Measurements from ENCODE around the gene SNAI3. TPM values are rescaled to one million over a fixed set of nuclear protein-coding genes. Genes with fewer than 3 reads are reported as not detected.

SNAI3 gene
- total RNA-seq, 1 experiment from 2014 or later, result 2.2 TPM

DNA sequence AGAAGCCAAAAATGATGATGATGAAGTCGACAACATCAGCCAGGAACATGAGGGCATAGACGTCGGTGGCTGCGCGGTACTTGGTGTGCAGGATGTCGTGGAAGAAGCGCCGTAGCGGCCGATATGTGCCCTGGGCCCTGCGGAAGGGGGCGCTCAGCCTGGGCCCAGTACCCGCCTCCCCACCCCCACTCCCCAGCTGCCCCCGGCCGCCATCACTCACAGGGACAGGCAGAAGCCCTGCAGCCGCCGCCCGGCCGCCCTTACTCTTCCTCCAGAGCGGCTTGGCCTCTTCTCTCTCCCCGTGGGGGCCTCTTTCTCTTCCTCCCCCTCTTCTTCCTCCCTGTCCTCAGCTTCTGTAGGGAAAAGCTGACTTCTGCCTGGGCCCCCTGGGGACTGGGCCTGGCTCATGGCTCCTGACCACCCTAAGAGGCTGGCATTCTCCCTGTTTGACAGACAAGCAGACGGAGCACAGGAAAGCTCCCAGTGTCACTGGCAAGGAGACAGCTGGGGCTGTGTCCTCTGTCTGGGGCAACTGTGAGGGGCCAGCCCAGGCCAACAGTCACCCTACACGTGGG lies 34.2 kb upstream of the SNAI3 start:
- POLR2A ChIA-PET, result no interaction called here
- BruUV-seq (replicated peaks), result no TSS peak
- Histone ChIP-seq H3K4me2 (ENCODE audit: low read length) (no peak overlapping the region), H3K36me3 (ENCODE audit: control insufficient read depth in 1 of 2, insufficient read depth in 2 of 2, low read length in 2 of 2) (peaks cover 62 to 93% of the 10 kb centered on the region in 2 experiments; a peak in 3 of 4 replicates), H3K27ac (ENCODE audit: low read depth, low read length) (no peak overlapping the region), H3K9ac (ENCODE audit: low read length) (no peak overlapping the region), H3K9me3 (ENCODE audit: control insufficient read depth in 1 of 2, insufficient read depth in 1 of 2, low read depth in 1 of 2, low read length in 2 of 2) (no peaks in the 10 kb centered on the region), H3K4me3 (replicated peaks in 1 of 2; ENCODE audit: low read depth in 1 of 2, low read length in 2 of 2) (no peak overlapping the region), H2AFZ (ENCODE audit: low read depth, low read length, poor library complexity, severe bottlenecking) (no peak overlapping the region), H3K27me3 (ENCODE audit: insufficient read depth, low read length) (no peaks in the 10 kb centered on the region), H4K20me1 (ENCODE audit: insufficient read depth) (0 out of 2 replicates have a peak, but pooled peaks cover 3% of the 10 kb centered on the region), H3K79me2 (ENCODE audit: insufficient read depth, low read length) (no peaks in the 10 kb centered on the region), H3K4me1 (ENCODE audit: control insufficient read depth in 1 of 2, insufficient read depth in 2 of 2, low read length in 2 of 2) (no peaks in the 10 kb centered on the region), H3K9me2 (ENCODE audit: insufficient read depth) (no peaks in the 10 kb centered on the region)
- RAD21 ChIA-PET (ENCODE audit: low non-redundant PET in 1 of 2, low total read pairs in 2 of 2, uncharacterized antibody in 2 of 2, unreplicated experiment in 2 of 2), result no interaction called here
- TF ChIP-seq, protein P1, sequence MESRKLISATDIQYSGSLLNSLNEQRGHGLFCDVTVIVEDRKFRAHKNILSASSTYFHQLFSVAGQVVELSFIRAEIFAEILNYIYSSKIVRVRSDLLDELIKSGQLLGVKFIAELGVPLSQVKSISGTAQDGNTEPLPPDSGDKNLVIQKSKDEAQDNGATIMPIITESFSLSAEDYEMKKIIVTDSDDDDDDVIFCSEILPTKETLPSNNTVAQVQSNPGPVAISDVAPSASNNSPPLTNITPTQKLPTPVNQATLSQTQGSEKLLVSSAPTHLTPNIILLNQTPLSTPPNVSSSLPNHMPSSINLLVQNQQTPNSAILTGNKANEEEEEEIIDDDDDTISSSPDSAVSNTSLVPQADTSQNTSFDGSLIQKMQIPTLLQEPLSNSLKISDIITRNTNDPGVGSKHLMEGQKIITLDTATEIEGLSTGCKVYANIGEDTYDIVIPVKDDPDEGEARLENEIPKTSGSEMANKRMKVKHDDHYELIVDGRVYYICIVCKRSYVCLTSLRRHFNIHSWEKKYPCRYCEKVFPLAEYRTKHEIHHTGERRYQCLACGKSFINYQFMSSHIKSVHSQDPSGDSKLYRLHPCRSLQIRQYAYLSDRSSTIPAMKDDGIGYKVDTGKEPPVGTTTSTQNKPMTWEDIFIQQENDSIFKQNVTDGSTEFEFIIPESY (IDR thresholded peaks at IDR 0.05; ENCODE audit: extremely low read depth, insufficient replicate concordance, low read length), result no peak
- TF ChIP-seq, protein P2, sequence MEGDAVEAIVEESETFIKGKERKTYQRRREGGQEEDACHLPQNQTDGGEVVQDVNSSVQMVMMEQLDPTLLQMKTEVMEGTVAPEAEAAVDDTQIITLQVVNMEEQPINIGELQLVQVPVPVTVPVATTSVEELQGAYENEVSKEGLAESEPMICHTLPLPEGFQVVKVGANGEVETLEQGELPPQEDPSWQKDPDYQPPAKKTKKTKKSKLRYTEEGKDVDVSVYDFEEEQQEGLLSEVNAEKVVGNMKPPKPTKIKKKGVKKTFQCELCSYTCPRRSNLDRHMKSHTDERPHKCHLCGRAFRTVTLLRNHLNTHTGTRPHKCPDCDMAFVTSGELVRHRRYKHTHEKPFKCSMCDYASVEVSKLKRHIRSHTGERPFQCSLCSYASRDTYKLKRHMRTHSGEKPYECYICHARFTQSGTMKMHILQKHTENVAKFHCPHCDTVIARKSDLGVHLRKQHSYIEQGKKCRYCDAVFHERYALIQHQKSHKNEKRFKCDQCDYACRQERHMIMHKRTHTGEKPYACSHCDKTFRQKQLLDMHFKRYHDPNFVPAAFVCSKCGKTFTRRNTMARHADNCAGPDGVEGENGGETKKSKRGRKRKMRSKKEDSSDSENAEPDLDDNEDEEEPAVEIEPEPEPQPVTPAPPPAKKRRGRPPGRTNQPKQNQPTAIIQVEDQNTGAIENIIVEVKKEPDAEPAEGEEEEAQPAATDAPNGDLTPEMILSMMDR (IDR thresholded peaks at IDR 0.05 in 2 of 3, conservative IDR thresholded peaks at IDR 0.05 in 1 of 3; ENCODE audit: borderline replicate concordance in 1 of 3, insufficient read depth in 1 of 3, low read depth in 2 of 3, low read length in 2 of 3), result no peak
- TF ChIP-seq EZH2phosphoT487 (IDR thresholded peaks at IDR 0.05; ENCODE audit: borderline replicate concordance), result no peak
- TF ChIP-seq CEBPB (IDR thresholded peaks at IDR 0.05; ENCODE audit: low read depth), result no peak
- no peak for TF ChIP-seq POLR2A (IDR thresholded peaks at IDR 0.05; ENCODE audit: borderline replicate concordance, extremely low read depth, insufficient read depth, insufficient read length)
- TF ChIP-seq, protein P3, sequence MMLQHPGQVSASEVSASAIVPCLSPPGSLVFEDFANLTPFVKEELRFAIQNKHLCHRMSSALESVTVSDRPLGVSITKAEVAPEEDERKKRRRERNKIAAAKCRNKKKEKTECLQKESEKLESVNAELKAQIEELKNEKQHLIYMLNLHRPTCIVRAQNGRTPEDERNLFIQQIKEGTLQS (IDR thresholded peaks at IDR 0.05), result no peak
- TF ChIP-seq FOSL1 (IDR thresholded peaks at IDR 0.05; ENCODE audit: low read depth), result no peak
- TF ChIP-seq ZNF274 (IDR thresholded peaks at IDR 0.05; ENCODE audit: low read depth, low read length), result no peak
- no peak for TF ChIP-seq ELF1 (IDR thresholded peaks at IDR 0.05; ENCODE audit: borderline replicate concordance, low read depth)
- CTCF ChIA-PET, result interaction anchor here (2.5 kb wide), 1 partner anchor 17 kb away, joined by 7 read pairs; no protein-coding TSS in a partner anchor
- no peak for DNase-seq (ENCODE audit: low read depth, low spot score)
- intact Hi-C loops (cut with micrococcal nuclease), result no loop called here
- no peak for ATAC-seq
